ENCODE data around the gene IPO13.

DNA sequence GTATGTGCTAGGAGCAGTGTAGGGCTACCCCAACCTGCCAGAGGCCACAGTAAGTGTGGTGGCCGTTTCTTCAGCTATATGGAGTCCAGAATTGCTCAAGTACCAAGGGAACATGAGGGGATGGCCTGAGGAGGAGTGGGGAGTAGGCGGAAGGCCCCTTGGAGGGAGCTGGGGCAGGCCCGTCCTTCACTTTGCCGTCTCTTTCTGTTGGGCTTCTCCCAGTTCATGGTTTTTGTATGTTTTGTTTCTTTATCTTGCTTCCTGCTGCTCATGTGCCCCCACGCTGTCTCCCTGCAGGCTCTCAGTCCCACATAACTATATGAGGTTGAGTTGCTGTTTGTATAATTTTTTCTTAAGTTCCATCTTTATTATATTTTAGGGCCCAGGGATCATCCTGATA, 17.1 kb downstream of the IPO13 start:
- no peak for TF ChIP-seq POLR2A (IDR thresholded peaks at IDR 0.05)
- no peak for TF ChIP-seq CTCF (IDR thresholded peaks at IDR 0.05)
